A204.1 (cell line): Measurements from ENCODE around the gene EML6.
"Not testable (repeated sequence)": the region's sequence is repeated elsewhere in the genome, so short reads cannot be mapped to it uniquely, and the experiment has no call there.

Experiments
- FAIRE-seq: peaks from 2 replicates; lab custom pipeline; 2012; peaks lifted over from hg19 to GRCh38; lab: Jason Lieb, UNC

EML6 gene

DNA sequence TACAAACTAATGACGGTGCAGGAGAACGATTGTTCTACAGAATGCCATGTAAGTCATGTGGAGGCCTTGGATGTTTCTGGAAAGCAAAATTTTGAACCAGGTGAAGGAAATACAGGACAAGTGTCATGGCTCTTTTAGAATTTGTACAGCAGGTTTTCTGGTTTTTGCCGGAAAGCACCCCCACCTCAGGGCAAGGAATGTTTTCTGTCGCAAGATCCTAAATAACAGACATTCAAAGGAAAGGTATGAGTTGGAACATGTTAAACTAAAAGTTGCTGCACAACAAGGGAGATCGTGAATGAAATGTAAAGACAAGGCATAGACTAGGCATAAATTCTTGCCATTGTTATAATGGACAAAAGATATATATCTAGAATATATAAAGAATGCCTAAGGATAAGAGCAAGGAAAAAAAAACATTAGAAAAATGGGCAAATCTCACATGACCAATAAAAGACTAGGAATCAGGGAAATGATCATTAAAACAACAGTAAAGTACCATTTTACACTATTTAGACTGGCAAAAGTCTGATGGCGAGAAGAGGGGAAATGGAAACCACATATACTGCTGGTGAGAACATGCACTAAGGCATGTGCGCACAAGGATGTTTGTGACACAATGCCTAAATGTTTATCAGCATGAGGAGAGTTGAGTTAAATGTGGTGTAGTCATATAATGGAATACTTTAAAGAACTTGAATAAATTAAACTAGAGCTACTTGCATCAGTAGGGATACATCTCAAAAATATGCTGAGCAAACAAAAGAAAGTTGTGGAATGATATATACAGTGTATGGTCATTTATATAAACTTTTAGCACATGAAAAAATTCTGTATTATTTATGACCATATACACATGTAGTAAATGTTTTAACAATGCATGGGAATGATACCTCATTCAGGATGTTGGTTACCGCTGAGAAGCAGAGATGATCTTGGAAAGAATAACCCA is 127.0 kb downstream of the EML6 start:
- no peak for FAIRE-seq

- FAIRE-seq, result peak; percentile 9
These were observed 130.3 kb downstream of the EML6 start for GRCh38 chr2:54853616-54854310.

GRCh38 chr2:54855434-54855833 is 132.0 kb downstream of the EML6 start:
- no peak for FAIRE-seq

- no peak for FAIRE-seq
These were observed 134.7 kb downstream of the EML6 start for GRCh38 chr2:54858021-54858681.

- no peak for FAIRE-seq
These were observed 136.0 kb downstream of the EML6 start for GRCh38 chr2:54859416-54859815.

- no peak for FAIRE-seq
These were observed 136.7 kb downstream of the EML6 start for GRCh38 chr2:54859997-54860701.

DNA sequence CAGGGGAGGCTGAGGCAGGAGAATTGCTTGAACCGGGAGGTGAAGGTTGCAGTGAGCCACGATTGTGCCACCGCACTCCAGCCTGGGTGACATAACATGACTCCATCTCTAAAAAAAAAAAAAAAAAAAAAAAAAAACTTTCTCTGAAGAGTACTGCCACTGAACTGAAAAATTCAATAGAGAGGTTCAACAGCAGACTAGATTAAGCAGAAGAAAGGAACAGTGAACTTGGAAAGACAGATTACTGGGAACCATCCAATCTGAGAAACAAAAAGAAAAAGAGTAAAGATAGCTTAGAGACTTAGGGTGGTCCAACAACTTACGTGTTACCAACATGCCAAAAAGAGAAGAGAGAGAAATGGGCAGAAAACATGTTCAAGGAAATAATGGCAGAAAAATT is 138.8 kb downstream of the EML6 start:
- FAIRE-seq, result no peak

- no peak for FAIRE-seq
These were observed 139.3 kb downstream of the EML6 start for GRCh38 chr2:54862742-54863141.

DNA sequence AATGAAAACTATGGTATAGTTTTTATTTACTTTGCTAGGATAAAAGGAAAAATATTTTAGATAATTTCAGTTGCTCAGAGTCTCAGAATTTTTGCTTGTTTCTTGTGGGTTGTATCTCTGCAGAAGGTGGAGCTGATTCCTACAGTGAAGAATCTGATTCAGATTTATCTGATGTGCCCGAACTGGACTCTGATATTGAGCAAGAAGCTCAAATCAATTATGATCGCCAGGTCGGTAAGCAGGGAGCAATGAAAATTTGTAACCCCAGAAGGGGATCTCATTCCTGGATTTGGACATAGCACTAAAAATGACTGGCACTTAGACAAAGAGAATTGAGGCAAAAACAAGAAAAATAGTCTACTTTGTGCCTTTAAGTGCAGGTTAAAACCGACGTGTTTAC is 140.2 kb downstream of the EML6 start:
- FAIRE-seq, result no peak

- no peak for FAIRE-seq
These were observed 140.6 kb downstream of the EML6 start for GRCh38 chr2:54864096-54864495.

GRCh38 chr2:54864727-54865126 is 141.3 kb downstream of the EML6 start:
- FAIRE-seq, result no peak

- FAIRE-seq, result no peak
These were observed 142.7 kb downstream of the EML6 start for GRCh38 chr2:54866179-54866578.

DNA sequence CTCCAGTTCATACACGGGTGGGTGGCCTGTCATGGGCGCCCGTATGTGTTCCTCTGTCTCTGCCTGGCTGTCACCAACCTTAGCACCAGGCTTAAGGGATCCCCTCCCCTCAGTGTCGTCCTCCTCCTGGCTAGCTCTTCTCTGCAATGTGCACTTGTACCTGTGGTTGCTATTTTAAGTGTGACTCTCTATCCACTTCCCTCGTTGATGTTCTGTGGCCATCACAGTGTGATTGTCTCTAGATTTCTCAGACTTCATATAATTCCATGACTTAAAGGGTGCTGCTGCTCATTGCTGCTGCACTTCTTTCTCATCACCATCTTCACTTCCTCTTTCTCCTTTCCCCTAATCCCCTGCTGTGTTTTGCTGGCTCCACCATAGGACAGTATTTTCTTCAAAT is 143.4 kb downstream of the EML6 start:
- FAIRE-seq, result no peak

DNA sequence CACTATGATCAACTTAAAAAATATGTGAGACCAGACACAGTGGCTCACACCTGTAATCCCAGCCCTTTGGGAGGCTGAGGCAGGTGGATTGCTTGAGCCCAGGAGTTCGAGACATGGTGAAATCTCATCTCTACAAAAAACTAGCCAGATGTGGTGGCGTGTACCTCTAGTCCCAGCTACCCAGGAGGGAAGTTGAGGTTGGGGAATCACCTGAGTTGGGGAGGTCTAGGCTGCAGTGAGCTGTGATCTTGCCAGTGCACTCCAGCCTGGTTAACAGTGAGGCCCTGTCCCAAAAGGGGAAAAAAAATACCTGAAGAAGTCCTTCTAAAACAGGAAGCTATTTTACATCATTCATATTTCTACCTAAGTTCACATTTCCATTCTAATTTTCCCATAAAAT is 144.0 kb downstream of the EML6 start:
- no peak for FAIRE-seq

DNA sequence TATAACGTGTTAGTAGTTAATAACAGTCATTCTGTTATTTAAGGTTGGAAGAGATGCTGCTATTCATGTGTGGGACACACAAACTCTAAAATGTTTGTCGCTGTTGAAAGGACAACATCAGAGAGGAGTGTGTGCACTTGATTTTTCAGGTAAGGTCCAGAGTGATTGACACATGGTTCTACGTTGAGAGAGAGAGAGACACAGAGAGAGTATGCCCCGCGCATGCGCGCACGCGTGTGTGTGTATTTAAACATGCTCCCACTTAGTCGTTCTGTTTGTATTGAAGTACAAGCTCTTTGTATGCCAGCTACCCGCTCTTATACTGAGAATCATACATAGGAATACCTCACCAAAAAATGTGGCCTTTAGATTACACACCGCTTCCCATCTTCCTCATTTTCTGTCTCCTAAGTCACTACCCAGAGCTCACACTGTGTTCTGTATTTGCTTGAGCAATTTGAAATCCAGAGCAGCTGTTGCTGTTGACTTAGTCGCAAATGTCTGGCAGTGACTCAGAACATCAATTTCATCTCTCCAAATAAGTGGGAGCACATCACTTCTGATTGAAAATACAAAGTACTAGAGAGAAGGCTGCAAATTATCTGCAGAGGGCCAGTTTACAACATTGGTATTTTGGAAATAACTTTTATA is 148.1 kb downstream of the EML6 start:
- no peak for FAIRE-seq

DNA sequence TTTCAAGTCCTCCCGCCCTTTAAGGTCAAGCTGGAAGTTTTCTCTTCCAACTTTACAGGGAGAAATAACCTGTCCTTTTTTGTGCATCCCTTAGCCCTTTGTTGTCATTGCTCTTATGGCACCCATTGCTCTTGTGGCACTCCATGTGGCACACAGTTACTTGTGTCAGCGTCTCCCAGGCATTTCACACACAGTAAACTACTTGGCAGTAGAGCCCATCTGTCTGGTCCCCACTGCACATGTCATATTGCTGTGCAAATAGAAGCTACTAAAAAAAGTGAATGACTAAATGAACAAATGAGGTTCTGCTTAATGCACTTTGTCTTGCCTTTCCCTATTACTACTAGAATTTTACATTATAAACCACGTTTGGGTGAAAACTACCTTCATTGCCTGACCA is 149.3 kb downstream of the EML6 start:
- FAIRE-seq, result no peak

GRCh38 chr2:54873236-54873635 is 149.8 kb downstream of the EML6 start:
- FAIRE-seq, result not testable (repeated sequence)

DNA sequence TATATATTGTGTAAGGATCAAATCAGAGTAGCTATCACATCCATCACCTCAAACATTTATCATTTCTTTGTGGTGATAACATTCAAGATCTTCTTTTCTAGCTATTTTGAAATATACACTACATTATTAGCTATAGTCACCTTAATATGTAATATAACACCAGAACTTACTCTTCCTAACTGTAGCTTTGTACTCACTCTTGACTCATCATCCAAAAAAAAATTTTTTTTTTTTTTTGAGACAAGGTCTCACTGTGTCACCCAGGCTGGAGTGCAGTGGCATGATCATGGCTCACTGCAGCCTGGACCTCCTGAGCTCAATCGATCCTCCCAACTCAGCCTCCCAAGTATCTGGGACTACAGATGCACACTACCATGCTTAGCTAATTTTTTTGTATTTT is 153.3 kb downstream of the EML6 start:
- FAIRE-seq, result no peak

GRCh38 chr2:54878182-54878581 is 154.7 kb downstream of the EML6 start:
- FAIRE-seq, result no peak

DNA sequence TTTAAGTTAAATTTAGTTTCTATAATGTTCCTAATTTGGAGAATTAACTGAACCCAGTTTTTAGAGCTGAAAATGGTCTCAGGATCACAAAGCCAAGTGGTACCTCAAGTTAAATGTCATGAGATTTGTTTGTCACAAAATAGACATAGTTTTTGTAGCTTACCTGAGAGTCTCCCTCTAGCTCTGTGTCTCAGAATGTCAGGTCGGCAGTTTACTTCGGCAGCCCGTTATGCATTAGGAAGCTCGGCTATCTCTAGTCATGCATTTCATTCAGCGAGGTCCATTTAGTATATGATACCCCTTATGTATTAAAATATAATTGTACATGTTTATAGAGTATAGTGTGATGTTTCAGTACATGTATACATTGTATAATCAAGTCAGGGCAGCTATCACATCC is 155.6 kb downstream of the EML6 start:
- no peak for FAIRE-seq

DNA sequence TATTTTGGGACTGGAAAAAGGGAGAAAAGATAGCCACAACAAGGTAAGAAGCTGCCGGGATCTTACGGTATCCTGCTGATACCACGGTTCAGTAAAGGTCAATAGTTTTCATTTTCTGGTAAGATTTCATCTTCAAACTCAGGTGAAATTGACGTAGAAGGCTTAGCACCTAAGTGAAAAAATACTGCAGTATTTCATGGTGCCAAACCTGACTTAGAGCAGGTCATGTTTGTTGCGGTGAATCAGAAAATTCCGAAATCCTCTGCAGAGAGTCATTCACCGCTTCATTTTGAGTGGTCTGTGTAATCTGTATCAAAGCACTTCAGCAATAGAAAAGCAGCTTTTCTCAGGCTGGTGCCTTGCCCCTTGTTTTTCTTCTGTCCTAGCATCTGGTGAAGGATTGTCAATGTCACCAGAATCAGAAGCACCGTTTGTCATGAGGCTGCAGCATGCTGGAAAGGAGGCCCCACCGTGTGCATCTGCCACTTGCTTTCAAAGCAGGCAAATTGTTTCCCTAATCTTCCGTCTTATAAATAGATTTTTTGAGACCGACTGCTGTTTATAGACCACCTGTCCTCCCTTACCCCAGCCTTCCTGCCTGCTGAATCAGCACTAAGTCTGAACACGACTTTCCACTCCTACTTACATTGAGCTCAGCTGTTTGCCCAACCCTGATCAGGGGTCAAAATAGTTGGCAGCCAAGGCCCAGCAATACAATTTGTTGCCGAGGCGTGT is 156.3 kb downstream of the EML6 start:
- FAIRE-seq, result no peak
